Body of pancreas (tissue), 4 donors: ENCODE results near the gene ISM1.

Source experiments
- POLR2A ChIP-seq, 3 donors: fragments of 450-650 bp; IDR thresholded peaks; one replicate each; pipeline ENCODE4 v1.6.1; 2016; ENCODE audit warnings: antibody characterized with exemption in 3 of 3, mild to moderate bottlenecking in 2 of 3
- TF ChIP-seq, protein P1 (sequence below), 7 experiments: fragments of 450-650 bp in 4 of 7; fragments of 200-600 bp in 3 of 7; sonication (generic) in 3 of 7; IDR thresholded peaks; one replicate each; pipeline ENCODE4 v1.5.1; 2016 to 2019; ENCODE audit warnings: antibody characterized with exemption in 7 of 7

DNA sequence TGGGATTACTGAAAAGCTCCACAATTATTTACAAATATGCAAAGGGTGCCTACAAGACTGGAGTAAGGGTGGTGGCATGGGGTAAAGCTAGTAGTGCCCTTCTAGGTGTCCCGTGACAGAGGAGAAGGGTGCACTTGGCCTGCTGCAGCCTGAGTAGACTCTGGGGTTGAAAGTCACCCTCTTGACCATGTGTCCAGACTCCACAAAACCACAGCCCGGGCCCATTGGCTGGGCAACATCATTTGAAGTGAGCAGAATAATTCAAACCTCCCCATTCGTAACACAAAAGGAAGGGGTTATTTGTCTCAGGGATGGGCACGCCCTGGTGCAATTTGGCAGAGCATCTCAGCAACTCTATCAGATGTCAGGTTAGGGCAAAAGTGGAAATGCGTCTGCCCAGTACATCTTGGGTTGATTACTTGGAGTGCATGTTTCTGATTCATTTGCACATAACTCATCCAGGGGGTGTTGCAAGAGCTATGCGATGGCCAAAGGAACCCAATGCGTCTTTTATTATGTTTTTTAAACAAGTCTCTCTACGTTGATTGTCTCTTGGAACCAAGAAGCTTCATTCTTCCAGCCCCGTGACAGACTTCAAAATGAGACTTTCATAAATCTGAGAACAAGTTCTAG, 56.7 kb downstream of the ISM1 start:
- TF ChIP-seq, protein P1, sequence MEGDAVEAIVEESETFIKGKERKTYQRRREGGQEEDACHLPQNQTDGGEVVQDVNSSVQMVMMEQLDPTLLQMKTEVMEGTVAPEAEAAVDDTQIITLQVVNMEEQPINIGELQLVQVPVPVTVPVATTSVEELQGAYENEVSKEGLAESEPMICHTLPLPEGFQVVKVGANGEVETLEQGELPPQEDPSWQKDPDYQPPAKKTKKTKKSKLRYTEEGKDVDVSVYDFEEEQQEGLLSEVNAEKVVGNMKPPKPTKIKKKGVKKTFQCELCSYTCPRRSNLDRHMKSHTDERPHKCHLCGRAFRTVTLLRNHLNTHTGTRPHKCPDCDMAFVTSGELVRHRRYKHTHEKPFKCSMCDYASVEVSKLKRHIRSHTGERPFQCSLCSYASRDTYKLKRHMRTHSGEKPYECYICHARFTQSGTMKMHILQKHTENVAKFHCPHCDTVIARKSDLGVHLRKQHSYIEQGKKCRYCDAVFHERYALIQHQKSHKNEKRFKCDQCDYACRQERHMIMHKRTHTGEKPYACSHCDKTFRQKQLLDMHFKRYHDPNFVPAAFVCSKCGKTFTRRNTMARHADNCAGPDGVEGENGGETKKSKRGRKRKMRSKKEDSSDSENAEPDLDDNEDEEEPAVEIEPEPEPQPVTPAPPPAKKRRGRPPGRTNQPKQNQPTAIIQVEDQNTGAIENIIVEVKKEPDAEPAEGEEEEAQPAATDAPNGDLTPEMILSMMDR (IDR thresholded peaks at IDR 0.05), result no peak
- TF ChIP-seq POLR2A (IDR thresholded peaks at IDR 0.05), result no peak
